ENCODE results near the gene SRL.

Gene SRL

DNA sequence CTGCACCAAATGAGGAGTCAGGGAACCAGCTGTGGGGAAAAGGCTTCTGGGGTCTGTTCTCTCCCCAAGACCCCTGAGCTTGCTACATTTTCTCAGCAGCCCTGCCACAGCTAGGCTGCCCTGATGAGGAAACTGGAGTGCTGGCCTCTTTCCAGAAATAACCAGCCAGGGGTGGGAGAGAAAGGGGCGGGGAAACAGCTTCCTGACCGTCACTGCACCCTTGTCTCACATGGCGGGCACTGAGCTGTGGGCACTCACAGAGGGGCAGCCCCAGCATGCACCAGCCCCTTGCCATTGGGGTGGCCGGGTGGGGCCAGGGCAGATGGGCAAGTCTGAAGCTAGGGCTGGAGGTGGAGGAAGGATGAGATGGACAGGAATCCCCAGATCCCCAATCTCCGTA lies 2.9 kb downstream of the SRL start:
- no peak for TF ChIP-seq SUZ12 (IDR thresholded peaks at IDR 0.05)
- TF ChIP-seq PKNOX1 (IDR thresholded peaks at IDR 0.05), result no peak
- no peak for TF ChIP-seq ZNF384 (IDR thresholded peaks at IDR 0.05)
- TF ChIP-seq NFRKB (IDR thresholded peaks at IDR 0.05), result no peak
- no peak for DNase-seq (ENCODE audit: extremely low spot score)
- CTCF ChIA-PET, result no interaction called here
- POLR2A ChIA-PET, result interaction anchor here (0.9 to 2.0 kb wide), 3 partner anchors 9 to 55 kb away, joined by 3 to 4 read pairs (median 3); no protein-coding TSS in a partner anchor

GRCh38 chr16:4233431-4233830 lies 8.4 kb downstream of the SRL start:
- CTCF ChIA-PET, result no interaction called here
- POLR2A ChIA-PET, result no interaction called here
- TF ChIP-seq FOXK2 (IDR thresholded peaks at IDR 0.05), result no peak
- no peak for TF ChIP-seq BHLHE40 (IDR thresholded peaks at IDR 0.05; ENCODE audit: borderline replicate concordance)
- TF ChIP-seq SP1 (IDR thresholded peaks at IDR 0.05), result no peak
- TF ChIP-seq PKNOX1 (IDR thresholded peaks at IDR 0.05), result no peak
- no peak for TF ChIP-seq ELF4 (IDR thresholded peaks at IDR 0.05)
- no peak for TF ChIP-seq FOXA1 (IDR thresholded peaks at IDR 0.05)
- TF ChIP-seq NFRKB (IDR thresholded peaks at IDR 0.05), result no peak
- no peak for TF ChIP-seq TARDBP (IDR thresholded peaks at IDR 0.05)
- no peak for TF ChIP-seq HDGF (IDR thresholded peaks at IDR 0.05; ENCODE audit: borderline replicate concordance)
- TF ChIP-seq LEF1 (IDR thresholded peaks at IDR 0.05; ENCODE audit: borderline replicate concordance), result no peak
- TF ChIP-seq CTBP1 (IDR thresholded peaks at IDR 0.05; ENCODE audit: borderline replicate concordance), result no peak
- no peak for TF ChIP-seq ZNF384 (IDR thresholded peaks at IDR 0.05)
- TF ChIP-seq L3MBTL2 (conservative IDR thresholded peaks at IDR 0.05), result no peak
- TF ChIP-seq SUZ12 (IDR thresholded peaks at IDR 0.05), result no peak
- no peak for TF ChIP-seq FOXM1 (IDR thresholded peaks at IDR 0.05; ENCODE audit: borderline replicate concordance)
- no peak for TF ChIP-seq ARNT (IDR thresholded peaks at IDR 0.05)
- no peak for DNase-seq (ENCODE audit: extremely low spot score)

GRCh38 chr16:4232541-4233386 lies 9.1 kb downstream of the SRL start:
- TF ChIP-seq TARDBP (IDR thresholded peaks at IDR 0.05) (no peak), LEF1 (IDR thresholded peaks at IDR 0.05; ENCODE audit: borderline replicate concordance) (no peak), FOXM1 (IDR thresholded peaks at IDR 0.05; ENCODE audit: borderline replicate concordance) (no peak), HDGF (IDR thresholded peaks at IDR 0.05; ENCODE audit: borderline replicate concordance) (no peak), ARNT (IDR thresholded peaks at IDR 0.05) (no peak), FOXK2 (IDR thresholded peaks at IDR 0.05) (no peak), L3MBTL2 (conservative IDR thresholded peaks at IDR 0.05) (no peak), CTBP1 (IDR thresholded peaks at IDR 0.05; ENCODE audit: borderline replicate concordance) (no peak), BHLHE40 (IDR thresholded peaks at IDR 0.05; ENCODE audit: borderline replicate concordance) (no peak), SUZ12 (IDR thresholded peaks at IDR 0.05) (no peak), NFRKB (IDR thresholded peaks at IDR 0.05) (no peak), FOXA1 (IDR thresholded peaks at IDR 0.05) (no peak), PKNOX1 (IDR thresholded peaks at IDR 0.05) (no peak), ZNF384 (IDR thresholded peaks at IDR 0.05) (no peak), ELF4 (IDR thresholded peaks at IDR 0.05) (no peak), SP1 (IDR thresholded peaks at IDR 0.05) (no peak)
- CTCF ChIA-PET, result no interaction called here
- POLR2A ChIA-PET, result interaction anchor here (1.0 kb wide), 1 partner anchor 21 kb away, joined by 5 read pairs; no protein-coding TSS in a partner anchor
- DNase-seq (ENCODE audit: extremely low spot score), result no peak

GRCh38 chr16:4231886-4232285 lies 10.0 kb downstream of the SRL start:
- ChIA-PET POLR2A (no interaction called here), CTCF (interaction anchor here (1.0 kb wide), 1 partner anchor 21 kb away, joined by 3 read pairs; no protein-coding TSS in a partner anchor)
- DNase-seq (ENCODE audit: extremely low spot score), result no peak
- no peak for TF ChIP-seq L3MBTL2 (conservative IDR thresholded peaks at IDR 0.05)
- no peak for TF ChIP-seq FOXK2 (IDR thresholded peaks at IDR 0.05)
- TF ChIP-seq ZNF384 (IDR thresholded peaks at IDR 0.05), result no peak
- TF ChIP-seq TARDBP (IDR thresholded peaks at IDR 0.05), result no peak
- no peak for TF ChIP-seq HDGF (IDR thresholded peaks at IDR 0.05; ENCODE audit: borderline replicate concordance)
- no peak for TF ChIP-seq PKNOX1 (IDR thresholded peaks at IDR 0.05)
- TF ChIP-seq FOXA1 (IDR thresholded peaks at IDR 0.05), result no peak
- TF ChIP-seq LEF1 (IDR thresholded peaks at IDR 0.05; ENCODE audit: borderline replicate concordance), result no peak
- no peak for TF ChIP-seq FOXM1 (IDR thresholded peaks at IDR 0.05; ENCODE audit: borderline replicate concordance)
- no peak for TF ChIP-seq SP1 (IDR thresholded peaks at IDR 0.05)

- CTCF ChIA-PET, result interaction anchor here (0.6 to 1.0 kb wide), 2 partner anchors 16 to 22 kb away, joined by 3 read pairs; no protein-coding TSS in a partner anchor
- no peak for TF ChIP-seq LEF1 (IDR thresholded peaks at IDR 0.05; ENCODE audit: borderline replicate concordance)
- no peak for TF ChIP-seq FOXA1 (IDR thresholded peaks at IDR 0.05)
- no peak for TF ChIP-seq L3MBTL2 (conservative IDR thresholded peaks at IDR 0.05)
- no peak for TF ChIP-seq BHLHE40 (IDR thresholded peaks at IDR 0.05; ENCODE audit: borderline replicate concordance)
- TF ChIP-seq SP1 (IDR thresholded peaks at IDR 0.05), result no peak
- no peak for TF ChIP-seq ELF4 (IDR thresholded peaks at IDR 0.05)
- no peak for TF ChIP-seq TARDBP (IDR thresholded peaks at IDR 0.05)
- no peak for TF ChIP-seq SUZ12 (IDR thresholded peaks at IDR 0.05)
- no peak for TF ChIP-seq HDGF (IDR thresholded peaks at IDR 0.05; ENCODE audit: borderline replicate concordance)
- TF ChIP-seq PKNOX1 (IDR thresholded peaks at IDR 0.05), result no peak
- TF ChIP-seq FOXK2 (IDR thresholded peaks at IDR 0.05), result no peak
- TF ChIP-seq FOXM1 (IDR thresholded peaks at IDR 0.05; ENCODE audit: borderline replicate concordance), result no peak
- TF ChIP-seq ARNT (IDR thresholded peaks at IDR 0.05), result no peak
- POLR2A ChIA-PET, result interaction anchor here (0.7 kb wide), 1 partner anchor 45 kb away, joined by 4 read pairs; no protein-coding TSS in a partner anchor
- no peak for DNase-seq (ENCODE audit: extremely low spot score)
Observed at GRCh38 chr16:4231367-4231766, 10.5 kb downstream of the SRL start.
